Islet precursor cell (in vitro differentiated cells): ENCODE measurements around the gene AJAP1.

Experiments
- DNase-seq: peaks from one replicate; pipeline ENCODE4 v3.0.0-alpha.2; 2018

AJAP1 gene

DNA sequence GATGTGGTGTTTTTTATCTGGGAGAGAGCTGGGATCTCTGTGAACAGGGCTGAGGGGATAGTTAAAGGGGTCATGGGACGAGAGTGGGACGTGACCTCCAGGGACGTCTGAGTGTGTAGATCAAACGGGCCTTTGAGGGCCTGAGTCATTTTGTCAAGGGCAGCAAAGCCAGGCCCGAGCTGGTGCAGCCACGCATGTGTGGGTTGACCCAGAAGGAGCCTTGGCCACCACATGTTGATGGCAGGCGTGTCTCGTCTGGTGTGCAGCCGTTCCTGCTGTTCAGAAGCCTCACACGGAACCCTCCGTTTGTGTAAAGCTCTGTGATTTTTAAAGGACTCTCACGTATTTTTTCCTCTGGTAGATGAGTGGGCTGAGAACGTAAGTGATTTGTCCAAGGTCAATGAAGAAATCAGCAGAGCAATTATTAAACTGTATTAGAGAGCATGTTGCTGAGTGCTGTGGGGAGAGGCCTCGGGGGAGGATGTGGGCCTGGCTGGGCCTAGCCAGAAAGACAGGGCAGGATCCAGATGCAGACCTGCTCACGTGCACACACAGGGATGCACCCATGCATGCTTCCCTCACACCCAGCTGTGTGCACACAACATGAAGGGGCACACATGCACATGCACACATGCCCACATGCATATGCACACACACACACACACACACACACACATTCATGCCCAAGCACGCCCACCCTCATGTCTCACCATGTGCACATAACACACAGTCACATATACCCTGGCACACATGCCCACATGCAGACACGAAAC, 89.8 kb downstream of the AJAP1 start:
- no peak for DNase-seq

DNA sequence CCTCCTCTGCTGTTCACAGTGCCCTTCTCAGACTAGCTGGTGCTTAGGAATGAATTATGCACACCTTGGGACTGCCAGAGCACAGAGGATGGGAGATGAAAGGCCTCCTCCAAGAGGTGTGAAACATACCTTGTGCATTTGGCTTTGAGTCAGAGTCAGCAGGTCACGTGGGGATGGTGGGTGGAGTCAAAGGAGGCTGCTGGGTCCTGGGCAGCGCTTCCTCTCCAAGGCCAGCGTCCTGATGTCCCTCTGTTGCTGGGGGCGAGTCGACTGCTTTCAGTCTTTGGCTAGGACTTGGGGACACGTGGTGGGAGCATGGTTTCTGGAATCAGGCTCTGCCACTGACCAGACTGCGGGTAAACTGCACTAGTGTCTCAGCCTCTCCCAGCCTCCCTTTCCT, 91.2 kb downstream of the AJAP1 start:
- peak; percentile 79 for DNase-seq

DNA sequence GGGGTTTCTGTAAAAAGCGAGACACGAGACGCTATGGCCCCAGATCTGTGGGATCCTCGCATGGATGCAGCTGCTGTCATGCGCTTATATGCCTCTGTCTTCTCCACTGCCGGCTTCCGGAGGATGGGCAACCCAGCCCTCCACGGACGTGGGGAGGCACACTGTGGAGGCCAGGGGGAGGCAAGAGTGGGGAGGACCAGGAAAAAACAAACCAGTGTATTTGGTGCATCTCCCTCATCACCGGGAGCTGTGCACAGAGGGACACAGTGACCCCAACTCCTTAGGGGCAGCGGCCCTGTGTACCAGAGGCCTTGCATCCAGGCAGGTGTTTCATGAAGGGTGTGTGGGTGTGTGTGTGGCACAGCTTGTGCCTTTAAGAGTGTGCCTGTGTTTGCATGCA, 95.0 kb downstream of the AJAP1 start:
- DNase-seq = no peak

DNA sequence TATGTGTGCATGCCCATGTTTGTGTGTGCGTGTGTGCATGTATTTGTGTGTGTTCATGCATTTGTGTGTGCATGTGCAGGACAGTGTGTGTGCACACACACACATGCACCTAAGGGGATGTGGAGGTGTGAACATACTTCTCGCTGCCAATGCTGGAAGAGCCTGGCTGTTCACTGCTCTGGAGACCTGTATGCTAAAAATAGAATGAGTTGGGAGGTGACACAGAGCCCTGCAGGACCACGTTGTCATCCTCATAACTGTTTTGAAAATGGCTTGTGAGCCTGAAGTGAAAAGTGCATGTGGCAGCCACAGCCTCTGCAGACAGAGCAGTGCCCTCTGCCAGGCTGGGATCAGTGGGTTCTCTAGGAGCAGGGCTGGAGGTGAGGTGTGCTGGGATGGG, 95.8 kb downstream of the AJAP1 start:
- no peak for DNase-seq

DNA sequence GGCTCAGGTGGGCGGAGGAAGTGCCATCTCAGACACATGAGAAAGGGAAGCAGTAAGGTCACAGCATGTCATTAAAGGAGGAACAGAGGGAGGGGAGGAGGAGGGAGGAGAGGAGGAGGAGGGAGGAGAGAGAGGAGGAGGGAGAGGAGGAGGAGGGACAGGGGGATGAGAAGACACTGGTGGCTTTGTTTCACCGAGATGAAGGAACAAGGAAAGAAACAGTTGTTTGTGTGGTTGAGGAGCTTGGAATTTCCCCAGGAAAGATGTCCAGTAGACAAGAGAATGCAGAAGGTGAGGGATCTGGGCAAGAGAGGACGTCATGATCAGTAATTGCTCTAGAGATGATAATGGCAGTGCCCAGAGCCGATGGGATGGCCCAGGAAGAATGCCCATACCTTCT, 97.7 kb downstream of the AJAP1 start:
- no peak for DNase-seq

DNA sequence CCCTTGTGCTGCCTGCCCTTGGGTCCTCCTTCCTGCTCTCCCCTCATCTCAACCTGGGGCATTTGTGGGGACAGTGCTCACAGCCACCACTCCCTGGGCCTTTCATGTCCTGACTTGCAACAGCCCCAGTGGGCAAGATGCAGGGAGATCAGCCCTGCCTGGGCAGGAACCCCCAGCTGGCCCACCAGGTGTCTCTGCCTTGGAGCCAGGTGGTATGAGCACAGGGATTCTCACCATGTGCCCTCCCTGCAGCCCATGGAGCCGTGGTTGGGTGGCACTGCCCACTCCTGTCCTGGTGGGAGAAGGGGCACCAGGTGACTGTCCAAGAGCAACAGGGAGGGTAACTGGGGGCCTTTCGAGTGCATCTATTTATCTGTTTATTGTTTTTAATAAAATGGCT, 100.4 kb downstream of the AJAP1 start:
- DNase-seq = no peak

DNA sequence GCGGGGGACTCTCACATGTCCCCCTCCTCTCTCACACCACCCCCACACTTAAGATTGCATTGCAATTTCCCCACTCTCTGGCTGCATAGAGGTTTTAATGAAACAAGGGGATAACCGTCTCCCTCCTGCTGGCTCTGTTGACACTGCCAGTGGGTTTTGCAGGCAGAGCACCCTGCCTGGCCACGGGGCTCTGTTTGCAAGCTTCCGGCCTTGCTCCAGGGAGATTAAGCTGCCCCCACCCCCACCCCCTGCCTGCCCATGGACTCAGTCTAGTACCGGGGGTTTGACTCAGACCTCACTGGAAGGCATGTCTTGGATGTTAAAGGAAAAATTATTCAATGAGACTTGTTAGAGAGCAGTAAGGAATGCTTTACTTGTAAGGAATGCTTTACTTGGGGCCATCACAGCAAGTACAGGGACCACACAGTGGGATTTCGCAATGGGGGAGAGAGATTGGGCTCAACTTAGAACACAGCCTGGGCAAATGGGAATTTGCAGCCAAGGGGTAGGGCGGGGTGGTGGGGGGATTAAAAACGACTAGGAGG, 101.0 kb downstream of the AJAP1 start:
- peak; percentile 90 for DNase-seq

DNA sequence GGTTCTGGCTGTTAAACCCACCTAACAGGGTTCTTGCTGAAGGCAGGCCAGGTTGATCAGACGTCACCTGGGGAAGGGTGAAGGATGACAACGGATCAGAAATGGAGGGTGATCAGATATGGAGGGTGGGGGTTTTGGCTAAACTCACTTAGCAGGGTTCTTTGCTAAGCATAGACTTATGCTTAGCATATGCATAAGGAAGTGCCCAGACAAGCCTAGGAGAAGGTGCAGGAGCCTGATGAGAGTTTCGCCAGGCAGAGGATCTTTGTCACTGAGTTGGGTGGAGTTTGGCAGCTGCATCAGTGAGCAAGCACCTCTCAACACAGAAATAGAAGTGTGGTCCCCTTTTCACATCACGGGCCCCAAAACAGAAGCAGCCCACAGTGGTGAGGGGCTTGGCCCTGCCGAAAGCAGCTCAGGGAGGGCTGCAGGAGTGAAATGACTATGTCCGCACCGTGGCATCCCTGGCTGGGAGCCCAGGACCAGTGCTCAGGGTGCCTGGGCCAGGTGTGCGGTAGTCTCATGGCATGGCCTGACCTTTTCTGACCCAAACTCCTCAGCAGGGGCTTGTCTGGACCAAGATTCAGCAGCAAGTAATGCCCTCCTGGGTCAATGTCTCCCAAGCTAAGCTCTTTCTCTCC, 101.6 kb downstream of the AJAP1 start:
- no peak for DNase-seq

DNA sequence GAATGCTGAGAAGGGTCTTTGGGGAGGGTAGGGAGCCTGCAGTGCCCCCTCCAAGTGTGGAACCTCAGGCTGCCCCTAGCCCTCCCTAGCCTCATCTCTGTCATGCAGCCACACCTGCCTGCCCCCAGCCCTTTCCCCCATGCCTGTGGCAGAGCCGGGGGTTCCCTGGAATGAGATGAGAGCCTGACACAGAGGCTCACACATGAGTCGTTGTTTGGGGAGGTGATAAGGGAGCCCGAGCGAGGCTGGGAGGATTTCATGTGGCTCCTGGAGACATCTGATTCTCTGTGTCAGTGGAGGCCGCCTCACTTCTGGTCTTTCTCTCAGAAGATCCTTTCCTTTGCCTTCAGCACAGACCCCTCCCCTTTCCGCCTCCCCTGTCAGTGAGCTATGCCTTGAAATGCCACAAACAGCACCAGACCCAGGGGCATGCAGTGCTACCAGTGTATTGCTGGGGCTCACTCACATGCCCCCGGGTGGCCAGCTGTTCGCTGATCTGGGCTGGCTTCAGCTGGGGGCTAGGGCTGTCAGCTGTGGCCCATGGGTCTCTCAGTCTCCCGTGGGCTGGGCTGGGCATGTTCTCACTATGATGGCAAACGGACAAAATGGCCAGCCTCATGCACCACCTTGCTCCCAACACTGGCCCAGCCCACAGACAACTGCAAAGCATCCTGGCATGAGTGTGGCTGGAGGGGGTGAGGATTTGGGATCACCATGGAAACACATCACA, 102.6 kb downstream of the AJAP1 start:
- peak; percentile 62 for DNase-seq

DNA sequence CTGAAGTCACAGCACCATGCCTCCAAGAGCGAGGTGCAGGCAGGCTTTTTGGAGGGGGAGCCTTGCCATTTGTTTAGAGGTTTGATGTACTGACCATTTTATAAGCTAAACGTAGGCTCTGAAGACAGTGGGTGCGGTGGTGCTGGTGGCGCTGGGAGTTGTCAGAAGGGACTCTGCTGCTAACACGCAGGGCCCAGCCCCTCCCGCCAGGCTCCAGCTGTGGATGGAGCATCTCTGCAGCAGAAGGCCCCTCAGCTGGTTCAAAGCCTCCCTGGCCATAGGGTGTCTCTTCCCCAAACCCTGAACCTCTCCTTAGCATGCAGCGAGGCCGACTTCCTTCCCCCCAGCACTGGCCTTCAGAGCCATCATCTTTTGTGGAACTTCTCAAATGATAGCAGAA, 105.3 kb downstream of the AJAP1 start:
- no peak for DNase-seq

DNA sequence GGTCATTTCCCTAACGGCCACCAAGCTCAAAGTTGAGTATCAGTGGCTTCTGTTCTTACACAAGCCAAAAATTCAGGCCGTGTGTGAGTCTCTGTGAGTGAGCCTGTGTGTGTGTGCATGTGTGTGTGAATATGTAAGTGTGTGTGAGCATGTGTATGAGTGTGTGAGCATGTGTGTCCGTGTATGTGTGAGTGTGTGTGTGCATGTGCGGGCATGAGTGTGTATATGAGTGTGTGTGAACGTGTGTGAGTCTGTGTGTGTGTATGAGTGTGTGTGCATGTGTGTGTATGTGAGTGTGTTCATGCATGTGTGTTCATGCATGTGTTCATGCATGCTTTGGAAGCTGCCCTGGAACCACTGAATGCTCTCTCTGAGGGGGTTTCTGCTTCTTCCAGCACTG, 105.7 kb downstream of the AJAP1 start:
- no peak for DNase-seq

DNA sequence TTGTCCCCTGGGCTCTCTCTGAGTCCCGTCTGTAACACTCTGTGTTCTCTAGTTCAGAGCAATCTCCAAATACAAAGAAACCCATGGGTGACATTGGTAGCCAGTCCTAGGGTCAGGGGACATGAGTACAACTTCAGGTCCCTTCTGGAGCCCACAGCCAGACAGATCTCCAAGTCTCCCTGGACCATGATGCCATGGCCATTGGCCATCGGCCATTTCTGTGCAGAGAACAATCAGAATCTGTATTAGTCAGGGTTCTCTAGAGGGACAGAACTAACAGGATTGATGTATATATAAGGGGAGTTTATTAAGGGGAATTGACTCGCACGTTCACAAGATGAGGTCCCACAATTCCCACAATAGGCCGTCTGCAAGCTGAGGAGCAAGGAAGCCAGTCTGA, 106.9 kb downstream of the AJAP1 start:
- DNase-seq = no peak

DNA sequence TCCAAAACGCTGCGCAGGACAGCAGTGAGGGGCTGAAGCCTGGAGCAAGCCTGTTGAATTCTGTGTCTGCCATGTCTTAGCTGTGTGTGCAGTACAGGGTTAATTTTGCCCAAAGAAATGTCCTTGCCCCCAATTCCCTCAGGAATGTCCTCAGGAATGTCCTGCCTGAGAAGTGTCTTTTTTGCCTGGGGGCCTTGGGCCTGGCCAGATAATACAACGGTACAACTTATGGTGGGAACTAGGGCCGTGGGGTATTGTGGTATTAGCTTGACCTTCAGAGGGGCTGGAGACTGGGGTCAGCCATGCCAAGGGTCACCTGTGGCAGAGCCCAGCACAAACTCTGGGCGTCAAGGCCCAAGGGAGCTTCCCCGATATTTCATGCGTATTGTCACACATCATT, 107.7 kb downstream of the AJAP1 start:
- peak; percentile 77 for DNase-seq

DNA sequence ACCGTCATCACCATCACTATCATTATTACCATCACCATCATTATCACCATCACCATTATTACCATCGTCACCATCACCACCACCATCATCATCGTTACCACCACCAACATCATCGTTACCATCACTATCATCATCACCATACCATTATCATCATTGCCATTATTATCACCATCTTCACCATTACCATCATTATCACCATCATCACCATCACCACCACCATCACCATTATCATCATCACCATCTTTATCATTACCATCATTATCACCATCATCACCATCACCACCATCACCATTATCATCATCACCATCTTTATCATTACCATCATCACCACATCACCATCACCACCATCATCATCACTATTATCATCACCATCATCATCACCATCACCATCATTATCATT, 112.9 kb downstream of the AJAP1 start:
- no peak for DNase-seq

DNA sequence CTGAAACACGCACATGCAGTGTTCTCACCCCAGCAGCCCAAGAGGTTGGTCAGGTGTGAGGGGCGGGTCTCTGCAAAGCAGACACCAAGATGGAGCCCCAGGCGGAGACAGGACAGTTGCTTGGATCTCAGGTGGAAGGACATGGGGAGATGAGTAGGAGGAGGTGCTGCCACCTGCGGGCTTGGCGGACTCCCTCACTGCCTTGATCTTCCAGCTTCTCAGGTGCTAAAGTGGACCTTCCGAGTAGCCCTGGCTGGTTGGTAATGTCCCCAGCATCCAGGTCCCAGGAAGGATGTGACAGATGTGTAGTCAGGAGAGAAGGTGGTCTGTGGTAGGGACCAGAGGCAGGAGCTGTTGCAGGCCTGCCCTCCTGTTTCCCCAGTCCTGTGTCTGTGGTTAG, 114.1 kb downstream of the AJAP1 start:
- DNase-seq = no peak

DNA sequence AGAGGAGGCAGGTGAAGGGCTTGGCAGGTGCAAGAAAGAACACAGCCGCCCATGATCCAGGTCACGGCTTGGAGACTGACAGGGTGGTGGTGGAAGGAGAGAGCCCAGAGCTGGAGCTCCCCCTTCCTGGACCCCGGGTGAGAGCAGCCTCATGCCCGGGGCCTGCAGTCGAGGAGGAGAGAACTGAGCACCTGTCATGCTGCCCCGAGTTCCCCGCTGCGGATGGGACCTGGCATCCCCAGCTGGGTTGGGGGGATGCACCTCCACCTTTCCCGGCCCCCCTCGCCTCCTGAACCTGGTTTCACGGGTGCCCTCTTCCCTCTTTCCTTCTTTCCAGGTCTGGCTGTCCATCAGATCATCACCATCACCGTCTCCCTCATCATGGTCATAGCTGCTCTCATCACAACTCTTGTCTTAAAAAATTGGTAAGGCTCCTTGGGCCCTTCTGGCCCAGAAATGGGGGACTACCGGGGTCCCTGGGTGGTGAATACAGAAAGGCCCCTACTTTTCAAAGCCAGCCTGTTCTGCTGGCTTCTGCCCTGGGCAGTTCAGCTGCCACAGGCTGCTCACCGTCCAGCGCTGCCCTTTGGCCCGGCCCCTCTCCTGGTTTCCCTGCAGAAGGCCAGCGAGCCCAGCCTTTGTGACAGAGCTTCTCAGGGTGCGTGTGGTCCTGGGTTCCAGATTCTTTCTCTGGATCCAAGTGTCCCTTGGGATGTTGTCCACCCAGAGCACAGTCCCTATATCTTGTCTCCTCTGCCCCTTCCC, 115.3 kb downstream of the AJAP1 start:
- no peak for DNase-seq

DNA sequence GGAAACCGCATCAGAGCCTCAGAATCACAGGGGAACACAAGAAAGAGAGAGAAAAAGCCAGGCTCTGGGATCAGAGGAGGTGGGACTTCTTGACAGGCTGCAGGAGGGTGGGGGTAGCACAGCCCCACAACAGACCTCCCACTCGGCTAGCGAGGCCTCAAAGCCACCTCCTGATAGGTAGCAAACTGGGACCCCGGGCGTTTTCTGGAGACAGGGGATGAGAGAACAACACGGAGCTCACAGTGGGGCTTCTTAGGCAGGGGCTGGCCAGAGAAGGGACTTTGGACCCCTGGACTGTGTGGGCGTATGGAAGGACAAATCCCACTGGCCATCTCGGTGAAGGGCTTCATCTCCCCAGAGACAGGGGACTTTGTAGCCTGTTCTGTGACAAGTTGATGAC, 116.3 kb downstream of the AJAP1 start:
- DNase-seq = no peak

DNA sequence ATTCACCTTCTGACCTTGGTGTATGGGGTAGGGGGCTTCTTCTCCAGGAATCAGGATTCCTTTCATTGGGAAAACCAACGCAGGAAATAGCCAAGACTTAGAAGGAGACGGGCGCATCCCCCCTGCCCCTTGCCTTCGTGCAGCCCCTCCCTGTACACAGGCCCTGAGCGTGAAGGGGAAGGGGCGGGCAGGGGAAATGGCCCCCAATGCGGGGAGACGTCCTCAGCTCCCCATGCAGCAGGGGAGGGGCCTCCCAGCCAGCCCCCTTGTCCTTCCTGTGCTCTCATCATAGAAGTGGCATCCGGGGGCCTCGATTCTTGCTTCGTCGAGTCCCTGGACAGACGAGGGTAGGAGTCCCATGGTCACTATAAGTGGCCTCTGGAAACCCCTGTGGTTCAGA, 116.9 kb downstream of the AJAP1 start:
- DNase-seq = no peak

DNA sequence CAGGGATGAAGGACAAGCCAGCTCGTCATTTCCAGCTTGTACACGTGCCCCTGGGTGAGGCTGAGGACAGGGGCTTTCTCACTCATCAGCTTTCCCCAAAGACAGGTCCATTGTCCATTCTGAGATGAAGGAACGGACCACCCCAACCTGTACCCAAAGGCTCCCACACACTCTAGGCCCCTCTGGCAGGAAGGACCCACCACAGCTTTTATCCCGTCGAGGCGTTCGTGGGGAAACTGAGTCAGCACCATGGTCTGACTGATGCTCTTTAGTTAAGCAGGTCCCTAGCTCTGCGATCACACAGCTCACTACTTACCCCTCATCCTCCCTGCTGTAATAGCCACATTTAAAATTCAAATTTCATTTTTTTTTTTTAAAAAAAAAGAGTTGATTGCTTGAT, 117.3 kb downstream of the AJAP1 start:
- no peak for DNase-seq

DNA sequence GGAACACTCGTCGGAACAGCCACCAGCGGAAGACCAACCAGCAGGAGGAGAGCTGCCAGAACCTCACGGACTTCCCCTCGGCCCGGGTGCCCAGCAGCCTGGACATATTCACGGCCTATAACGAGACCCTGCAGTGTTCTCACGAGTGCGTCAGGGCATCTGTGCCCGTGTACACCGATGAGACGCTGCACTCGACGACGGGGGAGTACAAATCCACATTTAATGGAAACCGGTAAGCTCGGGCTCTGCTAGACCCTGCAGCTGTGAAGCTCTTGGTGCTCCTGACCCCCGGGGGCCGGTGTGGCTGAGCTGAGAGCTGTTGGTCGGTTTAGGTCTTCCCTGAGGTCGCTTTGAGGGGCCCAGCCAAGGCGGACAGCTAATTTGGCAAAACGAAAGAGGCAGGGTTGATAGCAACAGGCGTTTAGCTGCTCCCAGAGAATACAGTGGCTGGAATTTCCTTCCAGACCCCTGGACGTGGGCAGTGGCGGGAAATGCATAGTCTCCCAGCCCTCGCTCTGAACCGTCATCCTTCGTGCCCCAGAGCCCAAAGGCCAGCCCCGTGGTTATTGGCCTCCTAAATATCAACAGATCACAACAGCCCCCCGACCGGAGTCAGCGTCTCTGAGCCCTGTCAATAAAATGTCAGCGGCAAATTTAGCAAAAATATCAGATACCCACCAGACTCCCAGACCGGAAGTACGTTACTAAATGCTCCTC, 118.0 kb downstream of the AJAP1 start:
- DNase-seq = no peak

DNA sequence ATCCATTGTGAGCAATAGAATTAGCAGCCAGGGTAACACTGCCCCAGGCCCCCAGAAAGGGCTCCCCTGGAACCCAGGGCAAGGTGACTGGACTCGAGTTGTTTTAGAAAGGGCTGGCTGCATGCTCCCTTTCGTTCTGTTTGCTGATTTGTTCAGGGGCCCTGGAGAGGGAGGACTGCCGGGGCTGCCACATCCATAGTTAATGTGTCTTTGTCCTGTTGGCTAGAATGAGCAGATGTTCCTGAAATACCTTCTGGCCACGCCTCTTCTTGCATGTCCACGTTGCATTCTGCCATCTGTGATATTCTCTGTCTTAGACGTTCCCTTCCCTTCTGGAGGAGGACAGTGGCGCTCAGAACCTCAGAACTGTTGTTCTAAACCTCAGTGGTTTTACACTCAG, 118.8 kb downstream of the AJAP1 start:
- DNase-seq = no peak

DNA sequence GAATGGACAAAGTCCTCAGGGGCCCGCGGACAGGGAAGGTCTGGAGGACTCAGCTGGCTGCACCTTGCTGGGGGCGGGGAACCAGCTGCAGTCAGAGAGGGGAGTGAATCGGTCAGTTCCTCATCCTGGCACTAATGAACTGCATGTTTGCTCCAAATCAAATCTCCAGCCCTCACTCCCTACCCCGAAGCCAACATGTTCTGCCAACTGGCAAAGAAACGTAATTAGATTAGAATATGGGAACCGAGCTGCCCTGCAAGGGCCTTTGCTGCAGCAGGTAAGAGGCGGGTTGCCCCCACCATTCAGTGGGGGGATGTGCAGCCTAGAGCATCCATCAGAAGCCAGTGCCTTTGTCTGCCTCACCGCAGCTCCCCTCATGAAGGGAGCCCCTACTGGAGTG, 121.1 kb downstream of the AJAP1 start:
- DNase-seq = no peak

DNA sequence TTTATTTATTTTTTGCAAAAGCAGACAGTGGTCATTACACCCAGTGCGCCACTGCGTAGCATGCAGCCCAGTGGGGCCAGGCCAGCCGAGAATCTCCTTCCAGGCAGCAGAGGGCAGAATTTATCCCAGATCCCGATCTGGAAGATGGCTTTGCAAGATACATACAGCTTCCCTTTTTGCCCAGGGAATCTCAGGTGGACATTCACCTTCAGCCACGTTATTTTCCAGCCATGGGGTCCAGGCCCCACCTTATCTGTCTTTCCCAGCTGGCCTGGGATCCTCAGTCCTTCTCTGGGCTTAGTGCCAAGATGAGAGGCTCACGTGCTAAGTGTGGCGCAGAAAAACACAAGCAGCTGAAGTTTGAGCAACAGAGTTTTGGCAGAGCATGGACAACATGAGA, 123.6 kb downstream of the AJAP1 start:
- peak; percentile 69 for DNase-seq
